WERI-Rb-1 (cell line): ENCODE results near the gene ULBP1.
"Not testable (repeated sequence)": the region's sequence is repeated elsewhere in the genome, so short reads cannot be mapped to it uniquely, and the experiment has no call there.

ENCODE experiments used
- DNase-seq: peaks from one replicate; pipeline ENCODE4 v3.0.0-alpha.2; 2020
- H3K27ac ChIP-seq: fragments of 250-450 bp; sonication (Bioruptor Pico); 2 replicates; pipeline ENCODE4 v1.5.1; 2020; ENCODE audit warnings: mild to moderate bottlenecking, moderate library complexity
- H3K27me3 ChIP-seq: fragments of 250-450 bp; sonication (Bioruptor Pico); 2 replicates; pipeline ENCODE4 v1.5.1; 2021; ENCODE audit warnings: mild to moderate bottlenecking, low read depth, moderate library complexity; ENCODE audit not compliant: insufficient read depth, severe bottlenecking
- H3K36me3 ChIP-seq: fragments of 250-450 bp; sonication (Bioruptor Pico); 2 replicates; pipeline ENCODE4 v1.5.1; 2020; ENCODE audit warnings: mild to moderate bottlenecking, moderate library complexity
- H3K4me3 ChIP-seq: 2 replicates; pipeline ENCODE4 v1.5.1; 2011; ENCODE audit warnings: low read depth, mild to moderate bottlenecking, control low read depth, low read length
- H3K9me3 ChIP-seq: fragments of 250-450 bp; sonication (Bioruptor Pico); 2 replicates; pipeline ENCODE4 v1.5.1; 2021; ENCODE audit warnings: mild to moderate bottlenecking, moderate library complexity; ENCODE audit not compliant: severe bottlenecking
- TF ChIP-seq, protein P1 (sequence below): IDR thresholded peaks from 2 replicates; pipeline ENCODE4 v1.5.1; 2011; ENCODE audit warnings: low read depth, mild to moderate bottlenecking, control low read depth, inconsistent platforms, low read length

The ULBP1 gene

DNA sequence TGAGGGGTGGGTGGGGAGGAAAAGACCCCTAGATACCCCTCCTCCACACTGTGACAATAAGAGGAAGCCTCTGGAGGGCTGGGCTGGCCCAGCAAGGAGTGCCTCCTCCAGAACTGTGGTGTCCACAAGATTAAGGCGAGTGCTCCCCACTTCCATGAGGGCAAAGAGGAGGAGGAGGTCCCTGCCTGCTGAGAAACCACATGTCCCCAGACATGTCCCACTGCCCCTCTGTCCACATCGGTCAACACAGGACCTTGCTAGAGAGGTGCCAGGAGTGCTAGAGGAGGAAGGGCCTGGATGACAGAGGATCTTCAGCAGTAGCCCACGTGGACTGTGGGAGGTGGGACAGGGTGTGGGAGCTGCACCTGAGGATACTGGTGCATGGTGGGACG is 43.9 kb upstream of the ULBP1 start:
- TF ChIP-seq, protein P1, sequence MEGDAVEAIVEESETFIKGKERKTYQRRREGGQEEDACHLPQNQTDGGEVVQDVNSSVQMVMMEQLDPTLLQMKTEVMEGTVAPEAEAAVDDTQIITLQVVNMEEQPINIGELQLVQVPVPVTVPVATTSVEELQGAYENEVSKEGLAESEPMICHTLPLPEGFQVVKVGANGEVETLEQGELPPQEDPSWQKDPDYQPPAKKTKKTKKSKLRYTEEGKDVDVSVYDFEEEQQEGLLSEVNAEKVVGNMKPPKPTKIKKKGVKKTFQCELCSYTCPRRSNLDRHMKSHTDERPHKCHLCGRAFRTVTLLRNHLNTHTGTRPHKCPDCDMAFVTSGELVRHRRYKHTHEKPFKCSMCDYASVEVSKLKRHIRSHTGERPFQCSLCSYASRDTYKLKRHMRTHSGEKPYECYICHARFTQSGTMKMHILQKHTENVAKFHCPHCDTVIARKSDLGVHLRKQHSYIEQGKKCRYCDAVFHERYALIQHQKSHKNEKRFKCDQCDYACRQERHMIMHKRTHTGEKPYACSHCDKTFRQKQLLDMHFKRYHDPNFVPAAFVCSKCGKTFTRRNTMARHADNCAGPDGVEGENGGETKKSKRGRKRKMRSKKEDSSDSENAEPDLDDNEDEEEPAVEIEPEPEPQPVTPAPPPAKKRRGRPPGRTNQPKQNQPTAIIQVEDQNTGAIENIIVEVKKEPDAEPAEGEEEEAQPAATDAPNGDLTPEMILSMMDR, result no peak
- H3K4me3 ChIP-seq, result no peak overlapping the region
- no peak overlapping the region for H3K27ac ChIP-seq
- H3K9me3 ChIP-seq, result no peaks in the 10 kb centered on the region
- DNase-seq, result no peak
- H3K27me3 ChIP-seq, result peaks cover 39% of the 10 kb centered on the region
- no peaks in the 10 kb centered on the region for H3K36me3 ChIP-seq

DNA sequence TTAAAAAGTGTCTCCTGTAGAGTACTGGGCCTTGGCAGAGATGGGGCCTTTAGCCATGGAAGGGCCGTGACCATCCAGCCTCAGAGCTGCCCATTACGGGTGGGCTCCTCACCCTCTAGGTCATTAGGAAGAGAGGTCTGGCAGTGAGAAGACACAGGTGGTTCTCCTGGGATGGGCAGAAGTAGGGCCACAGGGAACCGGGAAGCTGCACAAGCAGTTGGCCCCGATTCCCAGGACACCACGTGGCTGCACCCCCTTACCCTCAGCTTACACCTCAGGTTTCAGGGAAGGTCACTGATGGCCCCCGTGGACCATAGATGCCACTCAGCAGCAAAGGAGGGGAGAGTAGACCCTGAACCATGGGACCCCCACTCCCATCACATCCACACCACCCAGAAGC is 42.4 kb upstream of the ULBP1 start:
- Histone ChIP-seq H3K9me3 (no peaks in the 10 kb centered on the region), H3K36me3 (no peaks in the 10 kb centered on the region), H3K27me3 (peaks cover 47% of the 10 kb centered on the region), H3K4me3 (no peak overlapping the region), H3K27ac (no peak overlapping the region)
- TF ChIP-seq, protein P1, result no peak
- DNase-seq, result no peak

DNA sequence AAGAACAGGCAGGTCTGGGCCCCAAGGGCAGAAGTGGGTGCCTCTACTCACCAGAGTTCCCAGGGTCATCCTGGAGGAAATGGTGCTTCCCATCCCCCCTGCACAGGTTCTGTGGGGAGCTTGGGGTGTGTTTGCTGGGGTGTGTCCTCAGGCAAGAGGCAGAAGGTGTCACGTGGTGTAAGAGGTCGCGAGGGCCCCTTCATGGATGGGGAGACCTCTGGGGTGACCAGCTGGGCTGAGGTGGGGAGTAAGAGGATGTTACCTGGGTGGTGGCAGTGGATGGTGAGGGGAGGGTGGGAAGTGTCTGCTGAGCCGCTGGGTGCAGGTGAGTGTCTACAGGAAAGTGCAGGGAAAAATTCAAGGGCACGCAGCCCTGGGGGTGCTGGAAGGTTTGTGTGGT is 41.7 kb upstream of the ULBP1 start:
- not testable (repeated sequence) for DNase-seq, H3K27ac ChIP-seq, H3K36me3 ChIP-seq, H3K9me3 ChIP-seq
- H3K27me3 ChIP-seq, result peaks cover 47% of the 10 kb centered on the region
- H3K4me3 ChIP-seq, result peak overlapping the region; percentile 44; the same call in 1 of the 2 replicates

DNA sequence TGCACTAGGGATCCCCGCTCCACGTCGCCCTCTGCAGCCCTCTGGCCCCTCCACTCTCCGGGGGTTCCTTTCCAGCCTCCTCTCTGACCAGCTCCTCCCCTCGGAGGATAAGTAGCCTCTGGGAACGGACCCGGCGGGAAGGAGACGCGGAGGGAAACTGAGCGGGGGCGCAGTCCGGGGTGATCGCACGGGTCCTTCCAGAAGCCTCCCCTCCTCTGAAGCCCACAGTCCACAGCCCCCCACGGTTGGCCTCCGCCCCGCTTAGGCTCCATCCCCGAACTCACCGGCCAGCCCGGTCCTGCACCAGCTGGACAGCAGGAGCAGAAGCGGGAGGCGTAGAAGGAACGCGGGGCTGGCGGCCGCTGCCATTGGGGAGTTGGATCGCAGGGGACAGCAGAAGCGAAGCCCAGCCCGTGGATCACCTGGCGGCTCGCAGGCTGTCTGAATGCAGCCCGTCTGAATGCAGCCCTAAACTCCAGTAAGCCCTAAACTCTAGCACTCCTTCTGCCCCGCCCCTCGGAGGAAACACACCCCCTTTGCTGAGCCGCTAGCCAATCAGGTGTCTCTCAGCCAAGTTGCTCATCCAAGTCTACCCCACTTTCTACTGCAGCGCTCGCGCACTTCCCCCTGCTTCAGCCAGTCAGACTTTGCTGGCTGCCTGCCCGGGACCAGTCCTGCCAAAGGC is 41.0 kb upstream of the ULBP1 start, which contains the start of gene RAET1G:
TSS of gene RAET1G (minus strand) at position 480 of the 685 bp plus-strand sequence. CDS start at position 369, 111 bp downstream.
- H3K4me3 ChIP-seq, result peak within 1 kb of the TSS; percentile 44
- no peak within 1 kb of the TSS for H3K27ac ChIP-seq
- TF ChIP-seq, protein P1, result no peak
- no peaks in the 10 kb centered on the region for H3K36me3 ChIP-seq
- peaks cover 51% of the 10 kb centered on the region for H3K27me3 ChIP-seq
- no peaks in the 10 kb centered on the region for H3K9me3 ChIP-seq
- peak; percentile 89 for DNase-seq

DNA sequence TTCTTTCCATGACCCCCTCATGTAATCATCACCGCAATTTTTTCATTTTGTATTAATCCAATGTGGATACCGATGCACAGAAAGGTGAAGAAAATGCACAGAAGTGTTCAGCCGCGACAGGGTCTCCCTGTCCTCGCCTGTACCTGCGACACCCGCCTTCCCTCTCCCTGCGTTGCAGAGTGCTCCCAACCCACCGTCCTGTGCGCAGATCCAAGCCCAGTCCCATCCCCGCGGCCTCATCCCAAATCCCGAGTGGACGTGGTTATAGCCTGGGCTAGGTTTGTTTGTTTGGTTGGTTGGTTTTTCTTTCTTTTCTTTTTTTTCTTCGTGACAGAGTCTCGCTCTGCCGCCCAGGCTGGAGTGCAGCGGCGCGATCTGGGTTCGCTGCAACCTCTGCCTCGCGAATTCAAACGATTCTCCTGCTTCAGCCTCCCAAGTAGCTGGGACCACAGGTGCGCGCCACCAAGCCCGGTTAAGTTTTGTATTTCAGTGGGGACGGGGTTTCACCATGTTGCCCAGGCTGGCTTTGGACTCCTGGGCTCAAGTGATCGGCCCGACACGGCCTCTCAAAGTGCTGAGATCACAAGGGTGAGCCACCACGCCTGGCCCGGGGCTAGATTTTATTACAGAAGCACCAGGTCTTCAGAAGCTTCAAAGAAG is 40.3 kb upstream of the ULBP1 start:
- H3K27me3 ChIP-seq, result peaks cover 48% of the 10 kb centered on the region
- TF ChIP-seq, protein P1, result no peak
- H3K9me3 ChIP-seq, result no peaks in the 10 kb centered on the region
- no peaks in the 10 kb centered on the region for H3K36me3 ChIP-seq
- no peak overlapping the region; the same call in 1 of the 2 replicates for H3K4me3 ChIP-seq
- no peak overlapping the region for H3K27ac ChIP-seq
- DNase-seq, result no peak

DNA sequence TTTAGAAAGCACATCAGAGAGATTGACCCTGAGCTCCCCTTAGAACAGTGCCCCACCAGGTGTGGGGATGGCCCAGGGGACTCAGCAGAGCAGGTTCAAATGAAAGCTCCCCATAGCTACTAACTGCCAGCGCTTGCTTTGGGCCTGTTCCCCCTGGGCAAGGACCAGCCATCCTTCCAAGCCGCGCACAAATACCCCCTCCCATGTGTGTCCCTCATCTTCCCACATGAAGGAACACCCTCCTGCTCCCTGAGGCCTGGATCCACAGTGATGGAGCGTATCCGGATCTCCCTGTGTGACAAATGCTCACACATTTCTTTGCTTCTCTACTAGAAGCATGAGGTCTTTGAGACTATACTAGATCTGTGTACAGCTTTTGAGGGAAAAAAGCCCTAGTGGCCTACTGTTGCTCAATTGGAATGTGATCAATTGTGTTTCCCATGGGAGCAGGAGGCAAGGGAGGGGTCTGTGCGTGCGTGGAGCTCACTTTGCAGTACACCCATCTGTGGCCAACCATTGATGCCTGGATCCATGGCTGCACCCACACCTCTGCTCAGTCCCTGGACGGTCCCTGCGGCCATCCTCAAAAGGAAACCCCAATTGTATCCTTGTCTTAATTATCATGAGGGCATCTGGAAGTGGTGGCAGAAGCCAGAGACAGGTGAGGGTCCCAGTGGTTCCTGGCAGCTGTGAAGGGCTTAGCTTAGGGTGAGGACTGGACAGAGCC is 39.4 kb upstream of the ULBP1 start:
- no peak for DNase-seq
- Histone ChIP-seq H3K36me3 (no peaks in the 10 kb centered on the region), H3K27ac (no peak overlapping the region), H3K9me3 (no peaks in the 10 kb centered on the region), H3K4me3 (no peak overlapping the region), H3K27me3 (peaks cover 51% of the 10 kb centered on the region)
- TF ChIP-seq, protein P1, result no peak
